Measurements from ENCODE around the gene ATF6B. TPM values are rescaled to one million over a fixed set of nuclear protein-coding genes. Genes with fewer than 3 reads are reported as not detected.
A peak's percentile ranks its signal among the peaks of the same experiment; 100 is the strongest.

The ATF6B gene
- total RNA-seq: 17.3 and 22.9 TPM in 2 replicates

GRCh38 chr6:32127717-32128592 lies at the start of gene ATF6B:
TSS of gene ATF6B (minus strand) at chr6:32128246. CDS start at chr6:32128207, 39 bp downstream.
- no peak for TF ChIP-seq CTCF (IDR thresholded peaks at IDR 0.05; ENCODE audit: insufficient read depth, low read depth, low read length)
- DNase-seq (ENCODE audit: low read depth): peak; percentile 100
- H3K4me3 ChIP-seq (ENCODE audit: low read depth, low read length): peak within 1 kb of the TSS; percentile 100

GRCh38 chr6:32177183-32177787 lies 49.2 kb upstream of the ATF6B start:
- H3K4me3 ChIP-seq (ENCODE audit: low read depth, low read length): peak overlapping the region; percentile 92
- DNase-seq (ENCODE audit: low read depth): no peak
- no peak for TF ChIP-seq CTCF (IDR thresholded peaks at IDR 0.05; ENCODE audit: insufficient read depth, low read depth, low read length)

- peak overlapping the region; percentile 92 for H3K4me3 ChIP-seq (ENCODE audit: low read depth, low read length)
- TF ChIP-seq CTCF (IDR thresholded peaks at IDR 0.05; ENCODE audit: insufficient read depth, low read depth, low read length): no peak
Measured at GRCh38 chr6:32176476-32177182, 48.6 kb upstream of the ATF6B start.

GRCh38 chr6:32175711-32176475 lies 47.8 kb upstream of the ATF6B start, which contains the start of gene AGPAT1:
TSS of gene AGPAT1 (minus strand) at chr6:32176084. CDS start at chr6:32171496, 4,588 bp downstream.
- TF ChIP-seq CTCF (IDR thresholded peaks at IDR 0.05; ENCODE audit: insufficient read depth, low read depth, low read length): no peak

More at GRCh38 chr6:32176476-32177182, 48.6 kb upstream of the ATF6B start:
- DNase-seq (ENCODE audit: low read depth): peak; percentile 86

GRCh38 chr6:32175322-32175710 lies 47.3 kb upstream of the ATF6B start:
- DNase-seq (ENCODE audit: low read depth): no peak
- no peak for TF ChIP-seq CTCF (IDR thresholded peaks at IDR 0.05; ENCODE audit: insufficient read depth, low read depth, low read length)
- peak overlapping the region; percentile 92 for H3K4me3 ChIP-seq (ENCODE audit: low read depth, low read length)

More at GRCh38 chr6:32175711-32176475, 47.8 kb upstream of the ATF6B start, which contains the start of gene AGPAT1:
- H3K4me3 ChIP-seq (ENCODE audit: low read depth, low read length): peak within 1 kb of the TSS; percentile 92
- DNase-seq (ENCODE audit: low read depth): peak; percentile 97

- TF ChIP-seq CTCF (IDR thresholded peaks at IDR 0.05; ENCODE audit: insufficient read depth, low read depth, low read length): no peak
- no peak for DNase-seq (ENCODE audit: low read depth)
- peak overlapping the region; percentile 92 for H3K4me3 ChIP-seq (ENCODE audit: low read depth, low read length)
Measured at GRCh38 chr6:32174416-32174815, 46.4 kb upstream of the ATF6B start.

All from fibroblast of villous mesenchyme (primary cell).